ENCODE data around the gene ALOX5AP.

Gene ALOX5AP

DNA sequence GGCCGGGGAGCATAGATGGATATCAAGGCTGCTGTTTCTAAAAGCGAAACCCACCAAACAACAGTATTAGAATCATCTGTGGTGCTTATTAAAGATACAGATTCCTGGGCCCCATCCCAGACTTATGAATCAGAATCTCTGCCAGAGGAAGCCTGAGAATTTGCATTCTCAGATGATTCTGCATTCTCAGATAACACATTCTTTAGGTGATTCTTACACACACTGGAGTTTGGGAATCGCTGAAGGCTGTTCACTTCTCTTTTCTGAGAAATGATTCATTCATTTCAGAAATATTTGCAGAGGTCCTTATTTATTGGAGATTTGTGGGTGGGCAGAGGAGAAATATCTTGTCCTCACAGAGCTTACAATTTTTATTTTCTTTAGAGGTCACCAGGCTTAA, 24.4 kb downstream of the ALOX5AP start:
- no peak for DNase-seq (ENCODE audit: low read depth in 2 of 2)

DNA sequence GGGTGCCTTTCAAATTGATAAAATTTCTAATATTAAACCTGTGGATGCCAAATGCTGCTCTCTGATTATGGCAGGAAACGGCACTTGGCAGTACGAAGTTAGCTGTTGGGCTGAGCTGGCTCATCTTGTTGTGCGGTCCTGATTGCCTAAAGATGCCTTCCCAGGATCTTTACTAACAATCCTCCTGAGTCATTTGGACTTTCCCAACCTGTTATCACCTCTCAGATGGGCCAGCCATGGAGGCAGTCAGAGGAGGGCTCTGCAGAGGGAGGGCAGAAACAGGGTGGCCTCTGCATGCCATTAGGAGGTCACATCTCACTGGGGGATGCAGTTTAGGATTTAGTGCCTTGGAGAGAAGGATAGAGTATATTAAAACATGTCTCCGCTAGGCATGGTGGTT, 27.3 kb downstream of the ALOX5AP start:
- no peak for DNase-seq (ENCODE audit: low read depth in 2 of 2)

DNA sequence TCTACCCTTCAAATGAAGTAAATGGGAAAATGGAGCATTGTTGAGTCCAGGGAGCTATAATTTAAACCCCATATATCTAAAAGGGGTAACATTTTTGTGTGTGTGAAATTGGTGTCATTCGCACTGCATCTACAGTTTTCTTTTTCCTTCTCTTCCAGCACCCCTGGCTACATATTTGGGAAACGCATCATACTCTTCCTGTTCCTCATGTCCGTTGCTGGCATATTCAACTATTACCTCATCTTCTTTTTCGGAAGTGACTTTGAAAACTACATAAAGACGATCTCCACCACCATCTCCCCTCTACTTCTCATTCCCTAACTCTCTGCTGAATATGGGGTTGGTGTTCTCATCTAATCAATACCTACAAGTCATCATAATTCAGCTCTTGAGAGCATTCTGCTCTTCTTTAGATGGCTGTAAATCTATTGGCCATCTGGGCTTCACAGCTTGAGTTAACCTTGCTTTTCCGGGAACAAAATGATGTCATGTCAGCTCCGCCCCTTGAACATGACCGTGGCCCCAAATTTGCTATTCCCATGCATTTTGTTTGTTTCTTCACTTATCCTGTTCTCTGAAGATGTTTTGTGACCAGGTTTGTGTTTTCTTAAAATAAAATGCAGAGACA, 28.6 kb downstream of the ALOX5AP start:
- DNase-seq (ENCODE audit: low read depth in 2 of 2): no peak

DNA sequence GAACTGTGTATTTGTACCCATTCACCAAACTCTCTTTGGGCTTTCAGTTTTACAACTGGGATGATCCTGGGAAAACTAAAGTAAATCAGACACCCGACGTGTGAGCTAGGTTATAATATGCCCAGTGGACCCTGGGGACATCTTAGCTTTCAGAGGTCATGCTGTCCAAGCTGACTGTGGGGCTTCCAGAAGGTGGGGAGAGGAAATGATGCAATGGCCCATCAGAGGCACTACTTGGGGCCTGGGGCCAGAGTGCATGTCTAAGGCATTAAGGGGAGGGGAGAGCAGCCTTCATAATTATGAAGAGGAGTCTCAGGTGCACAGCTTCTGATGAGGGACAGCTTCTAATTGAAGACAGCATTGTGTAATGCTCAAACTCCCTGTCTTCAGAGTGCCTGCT, 30.9 kb downstream of the ALOX5AP start:
- DNase-seq (ENCODE audit: low read depth in 2 of 2): no peak

DNA sequence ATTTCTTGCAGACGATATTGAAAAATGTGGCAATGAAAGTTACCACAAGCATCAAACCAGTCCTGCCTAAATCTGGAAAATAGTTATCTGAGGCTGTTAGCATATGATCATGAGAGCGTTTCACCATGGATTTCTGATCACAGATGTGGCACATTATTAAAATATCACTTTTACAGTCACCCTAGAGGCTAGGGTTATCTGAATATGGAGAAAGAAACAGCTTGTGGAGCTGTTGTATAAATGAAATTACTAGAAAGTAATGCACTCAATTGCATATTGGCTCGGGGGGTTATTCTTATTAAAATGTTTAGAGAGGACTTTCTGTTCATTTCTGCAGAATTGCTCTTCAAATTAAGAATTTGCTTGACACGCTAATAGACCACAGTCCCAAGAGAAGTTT, 35.6 kb downstream of the ALOX5AP start:
- DNase-seq (ENCODE audit: low read depth in 2 of 2): no peak

DNA sequence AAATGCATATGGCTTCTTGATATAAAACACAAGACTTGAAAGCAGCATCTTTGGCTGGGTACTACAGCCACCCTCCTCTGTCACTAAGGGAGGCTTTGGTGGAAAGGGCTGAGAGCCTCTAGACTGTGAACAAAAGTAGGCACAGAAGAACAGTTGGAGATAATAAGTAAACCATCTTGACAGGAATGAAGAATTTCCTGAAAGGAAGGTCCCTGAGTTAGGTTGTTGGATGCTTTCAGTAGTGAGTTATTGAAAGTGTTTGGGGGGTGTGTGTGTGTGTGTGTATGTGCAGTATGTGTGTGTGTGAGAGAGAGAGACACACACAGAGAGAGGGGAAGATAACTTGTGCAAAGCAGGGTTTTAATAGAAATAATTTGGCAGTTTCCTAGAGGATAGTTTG, 38.2 kb downstream of the ALOX5AP start:
- DNase-seq (ENCODE audit: low read depth in 2 of 2): no peak

DNA sequence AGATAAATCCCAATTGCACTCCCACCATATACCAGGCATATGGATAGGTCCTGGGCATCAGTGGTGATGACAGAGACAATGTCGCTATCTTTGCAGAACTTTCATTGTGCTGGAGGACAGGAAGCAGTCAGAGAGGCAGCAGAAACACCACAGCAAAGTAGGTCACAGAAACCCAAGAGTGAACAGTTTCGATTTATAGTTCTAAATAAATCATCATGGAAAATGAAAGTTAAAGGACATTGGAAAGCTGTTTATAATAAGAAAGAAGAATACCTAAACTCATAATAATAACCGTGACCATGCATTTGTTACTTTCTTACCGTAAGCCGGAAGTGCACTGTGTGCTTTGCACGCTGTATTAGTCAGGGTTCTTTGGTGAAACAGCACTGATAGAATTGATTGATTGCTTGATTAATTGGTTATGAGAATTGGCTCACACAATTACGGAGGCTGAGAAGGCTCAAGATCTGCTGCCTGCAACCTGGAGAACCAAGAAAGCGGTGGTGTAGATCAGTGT, 38.9 kb downstream of the ALOX5AP start:
- no peak for DNase-seq (ENCODE audit: low read depth in 2 of 2)

DNA sequence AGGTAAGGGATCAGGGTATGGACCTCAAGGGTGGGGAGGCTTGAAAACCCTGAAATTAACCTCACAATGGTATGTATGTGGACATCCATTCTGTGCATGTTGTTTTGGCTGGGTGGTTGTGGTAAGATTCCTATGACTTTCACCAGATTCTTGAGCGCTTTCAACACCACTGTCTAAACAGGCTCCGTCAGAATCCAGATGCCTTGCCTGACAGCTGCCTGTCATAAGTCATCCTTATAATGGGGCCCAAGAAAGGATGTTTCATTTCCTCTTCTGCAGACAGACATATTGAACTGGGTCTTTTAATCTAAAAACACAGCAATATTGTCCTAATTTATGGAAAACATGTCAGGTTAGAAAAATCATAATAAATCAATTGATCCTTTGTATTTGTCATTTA, 41.3 kb downstream of the ALOX5AP start:
- DNase-seq (ENCODE audit: low read depth in 2 of 2): no peak

DNA sequence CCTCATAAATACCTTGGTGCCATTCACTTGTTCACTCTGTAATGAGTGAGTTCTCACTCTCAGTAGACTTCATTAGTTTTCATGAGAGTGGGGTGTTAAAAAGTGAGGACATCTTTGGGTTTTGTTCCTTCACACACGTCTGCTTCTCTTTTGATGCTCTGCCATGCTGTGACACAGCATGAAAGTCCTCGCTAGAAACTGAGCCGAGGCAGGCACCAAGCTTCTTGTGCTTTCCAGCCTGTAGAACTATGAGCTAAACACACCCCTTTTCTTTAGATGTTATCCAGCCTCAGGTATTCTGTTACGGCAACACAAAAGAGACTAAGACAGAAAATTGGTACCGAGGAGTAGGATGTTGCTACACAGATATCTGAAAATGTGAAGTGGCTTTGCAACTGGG, 43.7 kb downstream of the ALOX5AP start:
- no peak for DNase-seq (ENCODE audit: low read depth in 2 of 2)

DNA sequence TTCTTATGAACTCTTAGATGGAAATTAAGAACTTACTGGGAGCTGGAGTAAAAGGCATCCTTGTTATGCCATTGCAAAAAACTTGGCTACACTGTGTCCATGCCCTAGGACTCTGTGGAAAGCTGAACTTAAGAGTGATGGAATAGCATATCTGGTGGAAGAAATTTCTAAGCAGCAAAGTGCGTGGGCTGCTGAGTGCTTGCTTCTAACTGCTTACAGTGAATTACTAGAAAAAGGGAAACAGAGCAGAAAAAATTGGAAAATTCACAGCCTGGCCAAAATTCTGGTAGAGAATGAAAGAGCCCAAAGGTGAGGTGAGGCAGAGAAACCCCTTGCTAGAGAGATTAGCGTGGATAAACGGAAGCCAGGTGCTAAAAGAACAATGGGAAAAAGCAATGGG, 44.3 kb downstream of the ALOX5AP start:
- DNase-seq (ENCODE audit: low read depth in 2 of 2): no peak

DNA sequence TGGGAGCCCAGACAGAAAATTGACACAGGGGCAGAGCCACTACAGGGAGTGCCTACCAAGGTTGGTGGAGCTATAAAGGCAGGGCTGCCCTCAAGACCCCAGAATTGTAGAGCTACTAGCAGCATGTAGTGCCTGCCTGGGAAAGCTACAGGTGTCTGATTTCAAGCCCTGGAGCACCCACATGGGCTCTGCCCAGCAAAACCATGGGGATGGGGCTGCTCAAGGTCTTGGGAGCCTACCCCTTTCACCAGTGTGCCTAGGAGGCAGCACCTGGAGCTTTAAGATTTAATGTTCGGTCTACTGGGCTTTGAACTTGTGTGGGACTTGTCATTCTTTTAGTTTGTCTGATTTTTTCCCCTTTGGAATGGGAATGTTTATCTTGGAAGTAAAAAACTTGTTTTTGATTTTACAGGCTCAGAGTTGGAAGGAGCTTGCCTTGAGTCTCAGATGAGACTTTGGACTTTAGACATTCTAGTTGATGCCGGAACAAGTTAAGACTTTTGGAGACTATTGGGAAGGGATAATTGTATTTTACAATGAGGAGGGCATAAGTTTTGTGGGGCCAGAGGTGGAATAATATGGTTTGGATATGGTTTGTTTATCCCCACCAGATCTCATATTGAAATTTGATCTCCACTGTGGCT, 45.1 kb downstream of the ALOX5AP start:
- DNase-seq (ENCODE audit: low read depth in 2 of 2): no peak

DNA sequence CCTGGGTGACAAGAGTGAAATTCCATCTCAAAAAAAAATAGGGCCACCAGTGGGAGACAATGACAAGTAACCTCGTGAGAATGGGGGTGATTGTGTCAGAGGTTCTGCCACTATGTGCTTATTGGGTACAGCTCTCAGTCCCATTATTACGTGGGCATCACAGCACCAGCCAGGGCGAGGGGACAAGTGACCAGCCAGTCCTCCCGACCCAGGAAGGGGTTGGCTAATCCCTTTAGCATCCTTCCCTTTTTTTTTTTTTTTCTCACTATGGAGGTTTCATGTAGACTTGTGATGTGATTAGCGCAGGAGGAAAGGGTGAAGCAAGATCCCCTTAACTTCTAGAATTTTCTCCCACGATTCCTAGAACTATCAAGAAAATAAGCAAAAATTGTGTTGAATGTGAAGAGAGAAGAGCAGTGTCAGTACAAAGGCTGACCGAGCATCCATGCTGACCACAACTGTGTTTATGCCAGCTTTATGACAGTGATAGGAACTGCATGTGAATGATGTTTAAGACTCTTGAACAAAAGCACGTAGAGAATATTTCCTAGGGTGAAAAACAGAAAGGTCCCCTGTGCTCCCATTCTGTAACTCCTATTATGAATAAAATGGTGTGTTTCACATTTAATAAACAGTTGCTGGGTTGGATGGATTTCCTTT, 50.0 kb downstream of the ALOX5AP start:
- DNase-seq (ENCODE audit: low read depth in 2 of 2): no peak

DNA sequence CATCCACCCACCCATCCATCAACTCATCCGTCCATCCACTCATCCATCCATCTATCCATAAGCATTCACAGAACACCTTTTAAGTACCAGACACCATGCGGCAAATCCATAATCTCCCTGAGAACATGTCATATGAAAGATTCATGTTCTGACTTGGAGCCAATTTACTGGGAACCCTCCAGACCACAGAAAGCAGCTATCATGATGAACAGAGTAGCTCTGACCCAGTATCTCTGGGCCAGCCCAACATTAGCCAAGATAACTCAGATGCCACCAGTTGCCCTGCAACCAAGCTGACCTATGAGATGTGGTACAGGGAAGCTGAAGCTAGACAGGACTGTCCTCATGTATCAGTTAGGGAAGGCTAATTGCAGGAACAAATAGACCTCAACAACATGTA, 51.3 kb downstream of the ALOX5AP start:
- DNase-seq (ENCODE audit: low read depth in 2 of 2): no peak

DNA sequence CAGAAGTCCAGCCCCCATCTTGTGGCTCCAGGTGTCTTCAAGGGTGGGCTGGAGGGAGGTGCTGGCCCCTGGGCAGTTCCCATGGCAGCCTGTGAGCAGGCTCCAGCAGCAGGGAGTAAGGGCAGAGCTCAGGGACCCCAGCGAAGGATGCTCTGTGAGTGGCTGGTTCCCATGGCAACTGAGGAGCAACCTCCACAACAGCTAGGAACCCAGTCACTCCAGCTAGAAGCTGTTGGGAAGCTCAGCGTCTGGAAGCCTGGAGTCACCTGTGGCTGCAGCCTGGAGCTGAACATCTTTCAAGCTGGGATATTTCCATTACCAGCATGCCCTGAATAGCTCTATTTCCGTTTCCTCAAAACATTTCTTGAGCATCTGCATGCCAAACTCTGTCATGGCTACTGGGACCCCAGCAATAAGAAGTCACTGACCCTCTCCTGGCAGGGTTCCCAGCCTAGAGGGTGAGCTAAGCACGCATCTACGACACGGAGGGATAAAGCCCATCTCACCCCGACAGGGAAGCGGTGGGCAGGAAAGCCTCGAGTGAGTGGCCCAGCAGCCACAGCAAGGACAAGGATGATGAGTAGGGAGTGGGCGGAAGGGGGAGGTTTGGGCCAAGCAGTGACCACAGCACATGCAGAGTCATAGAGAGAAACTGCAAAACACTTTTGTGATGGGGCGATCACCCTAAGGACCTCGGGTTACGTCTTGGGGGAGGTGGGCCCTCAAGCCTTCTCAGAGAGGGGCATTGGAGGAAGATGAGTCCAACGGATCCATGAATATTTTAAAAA, 52.6 kb downstream of the ALOX5AP start:
- no peak for DNase-seq (ENCODE audit: low read depth in 2 of 2)

DNA sequence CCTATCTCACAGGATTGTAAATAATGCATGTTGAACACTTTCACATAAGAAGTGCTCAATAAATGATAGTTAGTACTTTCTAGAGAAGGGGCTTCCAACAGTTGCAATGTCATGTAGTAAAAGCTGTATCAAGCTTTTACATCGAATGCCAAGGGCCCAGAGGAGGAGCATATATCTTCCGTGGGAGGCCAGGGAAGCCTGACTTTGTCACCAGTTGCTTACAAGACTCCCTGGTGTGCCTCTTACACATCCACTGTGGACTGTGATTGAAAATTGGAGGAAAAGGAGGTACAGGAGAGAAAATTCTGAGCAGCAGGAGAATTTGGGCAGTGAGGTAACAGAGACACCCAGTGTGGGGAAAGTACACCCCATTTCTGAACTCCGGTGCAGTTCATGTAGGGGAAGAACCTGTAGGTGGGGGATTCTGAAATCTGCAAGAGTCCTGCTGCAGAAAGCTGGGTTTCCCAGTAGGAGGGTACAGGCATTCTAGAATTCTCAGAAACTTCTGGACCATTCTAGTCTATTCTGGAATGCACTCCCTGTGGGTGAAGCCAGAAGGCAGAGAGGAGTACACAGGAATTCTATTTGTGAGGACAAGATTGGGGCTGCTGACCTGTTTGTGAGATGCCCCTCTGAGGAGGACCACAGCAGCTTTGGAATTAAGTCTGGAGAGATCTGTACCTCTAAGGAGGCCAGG, 54.0 kb downstream of the ALOX5AP start:
- no peak for DNase-seq (ENCODE audit: low read depth in 2 of 2)

DNA sequence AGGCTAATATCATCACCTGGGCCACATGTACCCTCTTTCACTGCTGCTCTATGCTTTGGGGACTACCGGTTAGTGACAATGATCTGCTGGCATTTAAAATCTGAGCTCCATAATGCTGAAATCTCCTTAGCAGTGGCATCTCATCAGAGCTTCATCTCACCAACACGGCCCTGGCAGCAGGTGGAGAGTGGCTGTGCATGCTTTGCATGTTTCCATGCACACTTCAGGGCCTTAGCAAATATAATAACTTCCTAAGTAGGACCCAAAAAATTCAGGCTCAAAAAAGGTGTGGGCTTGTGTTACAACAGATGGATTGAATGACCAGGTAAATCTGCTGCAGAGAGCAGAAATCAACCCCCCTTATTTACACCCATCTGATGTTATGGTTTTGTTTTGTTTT, 55.2 kb downstream of the ALOX5AP start:
- no peak for DNase-seq (ENCODE audit: low read depth in 2 of 2)

DNA sequence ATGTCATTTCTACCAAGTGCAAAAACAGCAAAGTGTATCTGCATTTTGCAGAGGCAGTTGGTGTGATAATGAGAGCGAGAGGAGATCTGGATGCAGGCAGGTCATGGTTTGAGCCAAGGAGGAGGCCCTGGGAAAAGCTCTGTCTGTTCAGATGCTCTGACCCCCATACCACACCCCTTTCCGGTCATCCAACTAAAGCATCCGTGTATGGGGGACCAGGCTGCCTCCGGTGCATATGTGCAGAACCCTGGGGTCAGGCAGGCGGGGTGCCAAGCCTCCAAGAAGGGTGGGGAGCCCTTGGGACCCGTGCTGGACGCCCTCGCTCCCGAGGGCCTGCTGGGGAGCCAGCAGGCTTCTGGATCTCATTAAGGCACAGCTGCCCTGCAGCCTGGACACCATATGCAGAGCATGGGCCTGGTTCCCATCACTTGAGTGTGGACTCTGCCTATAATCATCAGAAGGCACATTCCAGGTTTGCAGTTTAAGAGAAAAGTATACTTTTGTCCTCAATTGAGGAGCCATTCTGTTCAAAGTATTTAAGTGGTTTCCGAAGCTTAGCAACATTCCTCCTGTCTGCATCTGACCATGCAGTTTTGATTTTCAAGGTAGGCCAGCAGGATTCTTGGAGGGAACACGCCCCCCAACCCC, 56.1 kb downstream of the ALOX5AP start:
- DNase-seq (ENCODE audit: low read depth in 2 of 2): no peak

DNA sequence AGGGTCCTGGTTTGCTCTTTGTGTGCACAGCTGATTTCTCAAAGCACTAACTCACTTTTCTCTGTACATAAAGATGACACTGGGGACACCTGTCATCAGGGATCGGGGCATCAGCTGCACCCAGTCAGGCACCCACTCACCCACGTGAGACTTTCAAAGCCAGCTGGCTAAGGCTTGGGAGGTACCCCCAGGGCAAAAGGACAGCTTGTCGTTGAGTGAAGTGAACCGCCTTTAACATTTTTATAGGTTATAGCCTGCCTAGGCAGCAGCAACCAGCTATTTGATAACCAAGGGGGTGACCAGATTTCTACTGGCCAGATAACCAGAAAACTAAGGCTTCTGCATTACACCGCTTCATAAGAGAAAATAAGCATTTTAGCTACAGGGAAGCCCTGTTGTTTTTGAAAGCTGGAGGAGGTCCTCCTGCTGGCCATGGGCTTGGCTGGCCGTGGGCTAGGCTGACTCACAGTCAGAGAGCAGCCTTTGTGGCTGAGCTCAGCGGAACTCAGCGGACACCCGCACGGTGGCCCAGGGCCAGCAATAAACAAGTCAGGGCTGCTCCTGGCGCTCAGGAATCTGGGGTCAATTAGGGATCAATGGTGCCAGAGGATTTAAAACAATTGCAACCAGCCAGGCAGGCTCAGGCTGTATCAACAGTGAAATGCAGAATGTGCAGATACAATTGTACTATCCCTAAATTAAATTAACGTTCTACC, 57.1 kb downstream of the ALOX5AP start:
- DNase-seq (ENCODE audit: low read depth in 2 of 2): no peak

DNA sequence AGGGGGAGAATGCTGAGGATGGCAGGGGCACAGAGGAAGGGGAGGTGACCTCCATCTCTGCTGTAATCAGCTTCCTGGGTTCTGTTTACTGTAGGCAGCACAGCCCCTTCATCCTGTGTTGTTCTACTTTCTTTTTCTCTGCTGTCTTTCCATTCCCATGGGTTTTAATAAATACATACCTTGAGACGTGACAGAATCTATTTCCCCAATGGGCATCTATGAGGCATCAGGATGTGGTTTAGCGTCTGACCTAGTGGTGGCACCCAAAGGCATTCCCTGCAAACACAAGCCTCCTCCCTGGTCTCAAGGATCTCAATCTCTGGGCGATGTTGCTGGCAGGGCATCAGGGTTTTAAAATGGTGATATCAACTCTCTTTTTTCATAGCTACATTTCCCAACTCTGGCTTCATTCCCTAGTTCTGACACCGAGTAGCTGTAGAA, 60.8 kb downstream of the ALOX5AP start:
- DNase-seq (ENCODE audit: low read depth in 2 of 2): no peak

Measured in stimulated activated CD8-positive, alpha-beta memory T cell treated with anti-CD3 and anti-CD28 coated beads, Interleukin-15, amount 100 ng/mL, for 4 hours (primary cell).